Gastroesophageal sphincter (tissue), 4 donors: ENCODE measurements around the gene C22orf15. TPM values are rescaled to one million over a fixed set of nuclear protein-coding genes. Genes with fewer than 3 reads are reported as not detected.

ENCODE experiments used
- ATAC-seq: fragments of 150-250 bp; one replicate; pipeline ENCODE4 v1.9.1; 2016; ENCODE audit warnings: mild to moderate bottlenecking, moderate library complexity
- H3K27ac ChIP-seq, 4 donors: fragments of 200-600 bp; sonication (generic) in 3 of 4; 1 replicate in 3 of 4; 2 replicates in 1 of 4; pipeline ENCODE4 v1.5.1; 2016 to 2019
- H3K27me3 ChIP-seq: fragments of 200-600 bp; sonication (generic); one replicate; pipeline ENCODE4 v1.5.1; 2019
- H3K36me3 ChIP-seq, 2 donors: fragments of 200-600 bp; sonication (generic); one replicate each; pipeline ENCODE4 v1.5.1; 2019; ENCODE audit warnings: control low read depth in 1 of 2
- H3K4me1 ChIP-seq, 3 donors: fragments of 200-600 bp; sonication (generic); 1 replicate in 2 of 3; 2 replicates in 1 of 3; pipeline ENCODE4 v1.5.1; 2016 to 2019; ENCODE audit warnings: control low read depth in 2 of 3
- H3K4me3 ChIP-seq, 2 donors: fragments of 200-600 bp; sonication (generic); one replicate each; pipeline ENCODE4 v1.5.1; 2019; ENCODE audit warnings: mild to moderate bottlenecking in 1 of 2, moderate library complexity in 1 of 2
- H3K9me3 ChIP-seq, 3 donors: fragments of 200-600 bp; sonication (generic); one replicate each; pipeline ENCODE4 v1.5.1; 2017 to 2019; ENCODE audit warnings: control low read depth in 2 of 3
- EP300 ChIP-seq: sonication (generic); formaldehyde crosslinking; IDR thresholded peaks from one replicate; pipeline ENCODE4 v1.6.1; 2017; ENCODE audit warnings: antibody characterized with exemption, mild to moderate bottlenecking
- POLR2A ChIP-seq, 2 donors: fragments of 450-650 bp; IDR thresholded peaks; one replicate each; pipeline ENCODE4 v1.6.1; 2017; ENCODE audit warnings: antibody characterized with exemption in 2 of 2, mild to moderate bottlenecking in 2 of 2, moderate library complexity in 1 of 2
- POLR2AphosphoS5 ChIP-seq: sonication (generic); formaldehyde crosslinking; IDR thresholded peaks from one replicate; pipeline ENCODE4 v1.6.1; 2017; ENCODE audit warnings: antibody characterized with exemption
- WGBS, 2 donors: methylation state at CpG; one replicate each; pipeline ENCODE4 v1.1.5; 2018; ENCODE audit warnings: low coverage in 1 of 2; 5-methylcytosine and 5-hydroxymethylcytosine counted together
- total RNA-seq, 4 donors: library from RNA; depleted of rRNA; stranded (reverse); fragments of >200 nt; gene quantifications; one replicate each; pipeline ENCODE4 v1.1.0, GENCODE V29; 2016
- TF ChIP-seq, protein P1 (sequence below), 4 experiments: fragments of 200-600 bp in 2 of 4; fragments of 450-650 bp in 2 of 4; sonication (generic) in 1 of 4; IDR thresholded peaks; one replicate each; pipeline ENCODE4 v1.5.1; 2017 to 2019; ENCODE audit warnings: antibody characterized with exemption in 4 of 4, mild to moderate bottlenecking in 2 of 4, moderate library complexity in 2 of 4

C22orf15 gene
- total RNA-seq, 4 donors from 2014 or later, result 0.54 to 0.81 TPM; not detected in 2

DNA sequence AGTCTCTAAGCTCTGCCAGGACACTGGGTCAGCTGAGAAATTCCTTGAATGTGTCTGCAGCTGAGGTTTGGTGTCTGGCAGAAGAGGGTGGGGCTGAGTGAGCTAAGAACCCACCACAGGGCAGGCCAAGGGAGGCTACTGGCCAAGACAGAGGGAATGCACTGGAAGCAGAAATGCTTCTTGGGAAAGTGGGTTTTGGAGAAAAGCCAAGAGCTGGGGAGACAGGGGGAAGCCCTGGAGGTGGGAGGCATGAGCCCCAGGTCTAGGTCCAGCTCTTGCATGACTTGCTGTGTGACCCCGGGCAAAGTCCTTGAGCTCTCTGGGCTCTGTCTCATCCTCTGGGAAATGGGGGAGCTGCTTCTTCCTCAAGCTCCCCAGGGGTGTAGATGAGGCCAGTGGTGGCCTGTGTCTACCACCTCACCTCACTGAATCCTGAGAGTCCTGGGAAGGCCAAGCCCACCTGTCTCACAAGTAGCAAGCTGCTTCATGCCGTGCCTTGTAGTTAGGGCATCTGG, 12.2 kb downstream of the C22orf15 start:
- H3K27ac ChIP-seq, result peak overlapping the region in 3 of 4 donors; percentile 24 to 26 (median 24)
- H3K9me3 ChIP-seq, result no peaks in the 10 kb centered on the region
- WGBS, 2 donors, result 75 to 100% methylated on average over 1 to 2 of the region's 2 CpGs
- peaks cover 0 to 9% of the 10 kb centered on the region in 2 donors for H3K36me3 ChIP-seq
- TF ChIP-seq, protein P1, sequence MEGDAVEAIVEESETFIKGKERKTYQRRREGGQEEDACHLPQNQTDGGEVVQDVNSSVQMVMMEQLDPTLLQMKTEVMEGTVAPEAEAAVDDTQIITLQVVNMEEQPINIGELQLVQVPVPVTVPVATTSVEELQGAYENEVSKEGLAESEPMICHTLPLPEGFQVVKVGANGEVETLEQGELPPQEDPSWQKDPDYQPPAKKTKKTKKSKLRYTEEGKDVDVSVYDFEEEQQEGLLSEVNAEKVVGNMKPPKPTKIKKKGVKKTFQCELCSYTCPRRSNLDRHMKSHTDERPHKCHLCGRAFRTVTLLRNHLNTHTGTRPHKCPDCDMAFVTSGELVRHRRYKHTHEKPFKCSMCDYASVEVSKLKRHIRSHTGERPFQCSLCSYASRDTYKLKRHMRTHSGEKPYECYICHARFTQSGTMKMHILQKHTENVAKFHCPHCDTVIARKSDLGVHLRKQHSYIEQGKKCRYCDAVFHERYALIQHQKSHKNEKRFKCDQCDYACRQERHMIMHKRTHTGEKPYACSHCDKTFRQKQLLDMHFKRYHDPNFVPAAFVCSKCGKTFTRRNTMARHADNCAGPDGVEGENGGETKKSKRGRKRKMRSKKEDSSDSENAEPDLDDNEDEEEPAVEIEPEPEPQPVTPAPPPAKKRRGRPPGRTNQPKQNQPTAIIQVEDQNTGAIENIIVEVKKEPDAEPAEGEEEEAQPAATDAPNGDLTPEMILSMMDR (IDR thresholded peaks at IDR 0.05), result no peak
- no peak for TF ChIP-seq POLR2A (IDR thresholded peaks at IDR 0.05)
- no peak for TF ChIP-seq POLR2AphosphoS5
- TF ChIP-seq EP300, result no peak
- no peaks in the 10 kb centered on the region for H3K27me3 ChIP-seq
- H3K4me3 ChIP-seq, result no peak overlapping the region
- peaks cover 0 to 68% (median 21%) of the 10 kb centered on the region in 3 donors for H3K4me1 ChIP-seq
- ATAC-seq, result no peak

DNA sequence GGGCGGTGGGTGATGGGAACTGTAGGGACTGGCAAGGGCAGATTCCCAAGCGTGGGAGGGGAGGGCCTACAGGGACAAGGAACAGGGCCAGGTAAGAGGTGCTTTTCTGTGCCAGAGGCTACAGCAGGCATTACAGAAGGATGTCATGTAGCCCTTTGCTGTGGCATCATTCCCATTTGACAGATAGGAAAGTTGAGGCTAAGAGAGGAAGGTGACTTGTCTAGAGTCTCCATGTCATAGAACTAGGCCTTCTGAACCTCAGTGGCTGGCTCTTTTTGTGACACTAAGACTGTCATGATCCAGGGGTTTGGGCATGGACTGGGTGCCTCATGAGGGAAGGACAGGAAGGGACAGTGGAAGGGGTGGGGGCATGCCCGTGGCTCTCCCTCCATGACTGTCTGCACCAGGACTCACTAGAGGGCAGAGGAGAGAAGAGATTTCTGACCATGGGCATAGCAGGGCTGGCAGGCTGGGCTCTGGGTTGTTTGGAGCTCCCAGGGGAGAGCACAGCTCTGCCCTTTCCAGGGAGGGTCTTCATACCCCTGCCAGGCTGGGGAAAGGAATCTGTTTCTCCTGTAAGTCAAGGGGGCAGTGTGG, 13.1 kb downstream of the C22orf15 start:
- Histone ChIP-seq H3K9me3 (no peaks in the 10 kb centered on the region), H3K36me3 (peaks cover 0 to 18% of the 10 kb centered on the region in 2 donors), H3K4me1 (peaks cover 0 to 62% (median 21%) of the 10 kb centered on the region in 3 donors), H3K4me3 (no peak overlapping the region), H3K27ac (peak overlapping the region in 2 of 4 donors; percentile 24), H3K27me3 (no peaks in the 10 kb centered on the region)
- TF ChIP-seq POLR2A (IDR thresholded peaks at IDR 0.05), result no peak
- TF ChIP-seq POLR2AphosphoS5, result no peak
- TF ChIP-seq, protein P1 (IDR thresholded peaks at IDR 0.05), result no peak
- no peak for TF ChIP-seq EP300
- WGBS, 2 donors, result 93 to 100% methylated on average over 1 to 2 of the region's 3 CpGs
- ATAC-seq, result no peak

DNA sequence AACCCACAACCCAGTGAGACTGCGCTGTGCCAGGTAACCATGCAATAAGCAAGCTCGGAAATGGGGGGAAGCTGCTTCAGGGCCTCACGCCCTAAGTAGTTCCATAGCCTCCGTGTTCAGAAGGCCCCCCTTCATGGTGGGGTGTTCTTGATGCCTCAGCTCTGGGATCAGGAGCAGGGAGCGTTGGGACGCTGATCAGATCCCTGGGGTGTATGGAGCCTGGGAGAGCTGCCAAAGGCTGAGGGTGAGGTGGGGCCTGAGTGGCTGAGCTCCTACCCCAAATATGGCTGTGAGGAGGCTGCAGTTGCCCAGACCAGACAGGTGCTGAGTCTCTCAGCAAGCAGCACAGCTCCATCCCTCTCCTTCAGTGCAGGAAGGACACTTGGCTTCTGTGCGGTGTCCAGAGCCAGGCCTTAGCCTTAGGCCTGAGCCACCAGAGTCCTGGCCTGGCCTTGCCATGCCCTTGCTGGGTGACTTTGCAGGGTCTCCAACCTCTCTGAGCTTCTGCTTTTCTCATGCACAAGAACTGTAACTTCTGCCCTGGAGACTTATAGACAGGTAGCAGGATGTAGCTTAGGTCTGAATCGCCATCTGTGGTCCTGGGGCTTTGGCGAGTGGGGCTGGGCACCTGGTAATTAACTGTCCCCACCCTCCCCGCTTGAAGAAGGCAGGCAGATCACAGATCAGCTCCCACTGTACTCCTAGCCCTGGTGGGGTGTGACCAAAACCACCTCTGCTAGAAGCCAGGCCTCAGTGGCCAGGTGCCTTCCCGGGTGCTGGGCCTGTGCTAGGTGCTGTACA, 15.2 kb downstream of the C22orf15 start:
- ATAC-seq, result peak; percentile 37
- WGBS, 2 donors, result 38 to 80% methylated on average over 3 to 4 of the region's 11 CpGs
- peak overlapping the region in 3 of 4 donors; percentile 32 to 67 (median 57) for H3K27ac ChIP-seq

DNA sequence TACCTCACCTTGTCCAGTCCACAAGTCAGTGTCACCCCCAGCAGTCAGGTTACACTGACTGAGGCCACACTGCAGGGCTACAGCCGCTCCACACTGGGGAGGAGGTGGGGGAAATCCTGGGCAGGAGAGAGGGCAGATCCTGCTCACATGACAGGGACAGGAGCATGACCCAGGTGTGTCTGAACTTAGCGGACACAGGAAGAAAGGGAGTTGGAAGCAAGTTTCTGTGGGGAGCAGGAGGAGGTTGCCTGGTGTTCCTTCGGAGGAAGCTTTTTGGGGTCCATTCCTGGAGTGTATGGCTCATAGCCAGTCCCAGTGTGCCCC, 15.7 kb downstream of the C22orf15 start:
- Histone ChIP-seq H3K27ac (peak overlapping the region in 1 of 4 donors; percentile 67), H3K36me3 (peaks cover 0 to 21% of the 10 kb centered on the region in 2 donors), H3K9me3 (no peaks in the 10 kb centered on the region), H3K27me3 (no peaks in the 10 kb centered on the region), H3K4me3 (no peak overlapping the region), H3K4me1 (peaks cover 0 to 38% (median 14%) of the 10 kb centered on the region in 3 donors)
- 40 to 60% methylated on average over 1 to 2 of the region's 3 CpGs for WGBS, 2 donors
- TF ChIP-seq EP300 (no peak), POLR2A (IDR thresholded peaks at IDR 0.05) (no peak), POLR2AphosphoS5 (no peak)
- TF ChIP-seq, protein P1 (IDR thresholded peaks at IDR 0.05), result no peak
- no peak for ATAC-seq

More for the DNA sequence above, 15.2 kb downstream of the C22orf15 start:
- TF ChIP-seq POLR2AphosphoS5 (no peak), POLR2A (IDR thresholded peaks at IDR 0.05) (no peak), EP300 (no peak)
- TF ChIP-seq, protein P1 (IDR thresholded peaks at IDR 0.05), result no peak
- peaks cover 0 to 21% of the 10 kb centered on the region in 2 donors for H3K36me3 ChIP-seq
- no peaks in the 10 kb centered on the region for H3K9me3 ChIP-seq
- H3K4me1 ChIP-seq, result peaks cover 0 to 44% (median 18%) of the 10 kb centered on the region in 3 donors
- no peak overlapping the region for H3K4me3 ChIP-seq
- no peaks in the 10 kb centered on the region for H3K27me3 ChIP-seq
